OCI-LY3 (cell line): Measurements from ENCODE around the gene TWIST2.
A peak's percentile ranks its signal among the peaks of the same experiment; 100 is the strongest.

Experiments
- H2AFZ ChIP-seq: fragments of 200-600, 300-600 bp; shearing (Covaris generic); 2 replicates; pipeline ENCODE4 v1.6.0; 2014; ENCODE audit warnings: antibody characterized with exemption, low read depth, low read length
- H3K27ac ChIP-seq: fragments of 200-600, 300-600 bp; sonication (generic); 2 replicates; pipeline ENCODE4 v1.5.1; 2014; ENCODE audit warnings: mild to moderate bottlenecking, low read length, moderate library complexity, mixed read lengths
- H3K27me3 ChIP-seq: fragments of 200-600, 300-600 bp; sonication (generic); 2 replicates; pipeline ENCODE4 v1.6.1; 2014; ENCODE audit warnings: low read depth, low read length, mixed read lengths
- H3K36me3 ChIP-seq: fragments of 200-600, 300-600 bp; sonication (generic); replicated peaks from 2 replicates; pipeline ENCODE3; 2014; ENCODE audit warnings: low read depth, low read length, mixed read lengths
- H3K4me1 ChIP-seq: fragments of 300-600, 200-600 bp; sonication (generic); 2 replicates; pipeline ENCODE4 v1.6.1; 2014; ENCODE audit warnings: low read length, mixed read lengths
- H3K4me2 ChIP-seq: fragments of 200-600, 300-600 bp; sonication (generic); 2 replicates; pipeline ENCODE4 v1.6.1; 2014; ENCODE audit warnings: low read length, mixed read lengths
- H3K4me3 ChIP-seq: fragments of 300-600, 200-600 bp; sonication (generic); 2 replicates; pipeline ENCODE4 v1.5.1; 2014; ENCODE audit warnings: antibody characterized with exemption, mild to moderate bottlenecking, low read length, moderate library complexity
- H3K79me2 ChIP-seq: fragments of 300-600, 200-600 bp; shearing (Covaris generic); 2 replicates; pipeline ENCODE4 v1.6.1; 2014; ENCODE audit warnings: mild to moderate bottlenecking, low read length, mixed read lengths
- H3K9ac ChIP-seq: fragments of 300-600, 200-600 bp; shearing (Covaris generic); 2 replicates; pipeline ENCODE4 v1.6.0; 2014; ENCODE audit warnings: mild to moderate bottlenecking, low read length, moderate library complexity
- H3K9me3 ChIP-seq: fragments of 200-600, 300-600 bp; shearing (Covaris generic); 2 replicates; pipeline ENCODE4 v1.6.1; 2014; ENCODE audit warnings: low read length, mixed read lengths; ENCODE audit not compliant: insufficient read depth
- H4K20me1 ChIP-seq: fragments of 200-600, 300-600 bp; sonication (generic); 2 replicates; pipeline ENCODE4 v1.6.1; 2016; ENCODE audit warnings: low read length, mixed read lengths; ENCODE audit not compliant: insufficient read depth
- EZH2phosphoT487 ChIP-seq: fragments of 200-600 bp; shearing (Covaris generic); IDR thresholded peaks from 2 replicates; pipeline ENCODE4 v1.6.1; 2018; ENCODE audit warnings: antibody characterized with exemption, mixed run types, low read depth
- TF ChIP-seq, protein P1 (sequence below): fragments of 200-600, 300-600 bp; sonication (generic); IDR thresholded peaks from 2 replicates; pipeline ENCODE4 v1.5.1; 2014; ENCODE audit warnings: antibody characterized with exemption, low read length, low read depth

The TWIST2 gene

DNA sequence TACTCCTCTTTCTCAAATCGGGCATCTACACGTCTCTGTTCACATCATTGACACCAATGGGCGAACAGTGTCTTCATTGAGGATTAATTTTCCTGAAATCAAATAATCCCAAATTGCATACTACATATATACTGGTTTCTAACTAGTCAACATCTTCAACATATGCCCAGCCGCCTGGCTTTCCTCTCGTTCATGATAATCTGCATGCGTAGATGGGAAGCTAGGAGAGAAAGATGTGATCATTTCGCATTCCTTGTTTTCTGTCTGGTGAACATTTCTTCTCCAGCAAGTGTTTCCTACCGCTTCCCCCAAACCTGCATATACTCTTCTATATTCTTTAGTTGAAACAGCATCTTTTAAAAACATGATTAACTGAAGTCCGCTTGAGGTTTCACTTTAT lies 7.4 kb downstream of the TWIST2 start:
- Histone ChIP-seq H2AFZ (no peak overlapping the region), H3K9ac (no peak overlapping the region), H3K4me1 (peaks cover 21% of the 10 kb centered on the region), H4K20me1 (no peaks in the 10 kb centered on the region), H3K36me3 (no peaks in the 10 kb centered on the region), H3K4me2 (no peak overlapping the region), H3K27ac (no peak overlapping the region), H3K27me3 (no peaks in the 10 kb centered on the region; the same call in 1 of the 2 replicates), H3K4me3 (no peak overlapping the region), H3K9me3 (no peaks in the 10 kb centered on the region), H3K79me2 (no peaks in the 10 kb centered on the region)
- TF ChIP-seq, protein P1, sequence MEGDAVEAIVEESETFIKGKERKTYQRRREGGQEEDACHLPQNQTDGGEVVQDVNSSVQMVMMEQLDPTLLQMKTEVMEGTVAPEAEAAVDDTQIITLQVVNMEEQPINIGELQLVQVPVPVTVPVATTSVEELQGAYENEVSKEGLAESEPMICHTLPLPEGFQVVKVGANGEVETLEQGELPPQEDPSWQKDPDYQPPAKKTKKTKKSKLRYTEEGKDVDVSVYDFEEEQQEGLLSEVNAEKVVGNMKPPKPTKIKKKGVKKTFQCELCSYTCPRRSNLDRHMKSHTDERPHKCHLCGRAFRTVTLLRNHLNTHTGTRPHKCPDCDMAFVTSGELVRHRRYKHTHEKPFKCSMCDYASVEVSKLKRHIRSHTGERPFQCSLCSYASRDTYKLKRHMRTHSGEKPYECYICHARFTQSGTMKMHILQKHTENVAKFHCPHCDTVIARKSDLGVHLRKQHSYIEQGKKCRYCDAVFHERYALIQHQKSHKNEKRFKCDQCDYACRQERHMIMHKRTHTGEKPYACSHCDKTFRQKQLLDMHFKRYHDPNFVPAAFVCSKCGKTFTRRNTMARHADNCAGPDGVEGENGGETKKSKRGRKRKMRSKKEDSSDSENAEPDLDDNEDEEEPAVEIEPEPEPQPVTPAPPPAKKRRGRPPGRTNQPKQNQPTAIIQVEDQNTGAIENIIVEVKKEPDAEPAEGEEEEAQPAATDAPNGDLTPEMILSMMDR, result no peak
- no peak for TF ChIP-seq EZH2phosphoT487

DNA sequence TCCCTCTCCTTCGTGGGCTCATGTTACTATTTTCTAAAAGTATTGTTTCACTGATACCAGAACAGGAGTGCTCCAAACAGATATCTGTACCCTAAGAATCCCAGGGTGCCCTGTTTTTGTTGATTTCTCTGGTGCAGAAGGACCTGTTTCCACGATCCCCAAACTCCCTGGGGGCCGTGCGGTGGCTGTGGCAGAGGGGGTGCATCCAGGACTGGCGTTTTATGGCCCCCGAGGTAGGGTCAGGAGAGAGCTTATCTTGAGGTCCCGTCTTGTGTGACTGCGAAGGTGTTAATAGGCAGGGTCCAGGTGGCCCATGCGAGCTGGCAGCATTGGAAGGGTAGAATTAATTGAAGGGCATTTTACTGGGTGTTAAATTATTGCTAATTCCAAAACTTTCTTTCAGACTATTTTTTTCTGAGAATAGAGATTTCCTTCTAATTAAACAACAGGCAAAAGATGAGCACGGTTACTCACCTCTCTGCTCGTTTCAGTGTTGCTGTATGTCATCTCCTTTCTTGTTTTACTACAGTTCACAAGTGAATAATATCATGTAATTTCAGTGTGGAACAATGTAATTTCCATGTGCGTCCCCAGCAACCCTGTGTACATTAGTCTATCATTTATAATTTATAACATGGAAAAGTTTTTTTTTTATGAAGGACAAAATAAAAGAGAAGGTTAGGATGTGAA lies 8.2 kb downstream of the TWIST2 start:
- H3K27me3 ChIP-seq, result no peaks in the 10 kb centered on the region; the same call in 1 of the 2 replicates
- H2AFZ ChIP-seq, result no peak overlapping the region
- no peak overlapping the region for H3K27ac ChIP-seq
- no peaks in the 10 kb centered on the region for H4K20me1 ChIP-seq
- peaks cover 21% of the 10 kb centered on the region for H3K4me1 ChIP-seq
- no peaks in the 10 kb centered on the region for H3K79me2 ChIP-seq
- no peak overlapping the region for H3K4me3 ChIP-seq
- no peak for TF ChIP-seq EZH2phosphoT487
- TF ChIP-seq, protein P1, result no peak
- H3K9me3 ChIP-seq, result no peaks in the 10 kb centered on the region
- H3K9ac ChIP-seq, result no peak overlapping the region
- H3K4me2 ChIP-seq, result no peak overlapping the region
- H3K36me3 ChIP-seq, result no peaks in the 10 kb centered on the region

DNA sequence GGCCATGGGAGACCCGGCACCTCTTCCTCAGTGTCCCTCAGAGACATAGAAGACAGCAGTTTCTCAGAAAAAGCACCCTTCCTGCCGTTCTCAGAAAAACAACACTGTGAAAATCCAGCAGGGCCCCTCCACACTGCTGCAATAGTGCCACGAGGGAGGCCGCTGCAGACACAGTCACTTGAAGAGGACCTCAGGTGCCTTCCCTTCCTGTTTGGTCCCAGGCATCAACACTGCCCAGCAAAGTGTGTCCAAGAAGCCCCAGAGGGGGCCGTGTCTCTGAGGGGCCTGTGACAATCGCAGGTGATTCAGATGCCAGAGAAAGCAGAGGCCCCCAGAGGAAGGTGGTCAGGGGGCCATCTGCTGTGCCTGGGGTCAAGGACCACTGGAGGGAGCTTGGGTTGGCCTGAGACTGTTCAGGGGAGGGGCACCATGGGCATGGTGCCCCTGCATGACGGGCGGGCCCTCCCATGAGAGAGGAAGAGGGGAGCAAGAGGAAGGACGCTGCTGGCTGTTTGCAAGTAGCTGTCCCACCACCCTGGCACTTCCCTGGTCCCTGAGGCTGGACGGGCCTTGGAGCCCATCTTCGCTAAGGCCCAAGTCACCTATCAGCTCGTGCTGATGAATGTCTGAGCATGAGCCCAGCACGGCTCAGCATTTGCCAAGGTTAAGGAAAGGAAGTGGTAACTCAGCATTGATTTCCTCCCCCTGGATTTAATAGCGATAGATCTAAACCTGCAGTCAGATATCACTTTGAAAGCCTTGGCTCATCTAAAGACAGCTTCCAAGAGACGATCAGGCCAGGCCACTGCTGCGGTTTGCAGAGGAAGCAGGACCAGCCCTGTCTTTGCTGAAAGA lies 9.1 kb downstream of the TWIST2 start:
- no peak overlapping the region for H3K4me2 ChIP-seq
- H3K4me3 ChIP-seq, result no peak overlapping the region
- H3K27ac ChIP-seq, result no peak overlapping the region
- no peaks in the 10 kb centered on the region for H4K20me1 ChIP-seq
- no peaks in the 10 kb centered on the region for H3K9me3 ChIP-seq
- TF ChIP-seq, protein P1, result no peak
- no peak for TF ChIP-seq EZH2phosphoT487
- no peaks in the 10 kb centered on the region for H3K79me2 ChIP-seq
- H3K36me3 ChIP-seq, result no peaks in the 10 kb centered on the region
- no peaks in the 10 kb centered on the region; the same call in 1 of the 2 replicates for H3K27me3 ChIP-seq
- no peak overlapping the region for H3K9ac ChIP-seq
- H3K4me1 ChIP-seq, result peaks cover 21% of the 10 kb centered on the region
- H2AFZ ChIP-seq, result no peak overlapping the region

DNA sequence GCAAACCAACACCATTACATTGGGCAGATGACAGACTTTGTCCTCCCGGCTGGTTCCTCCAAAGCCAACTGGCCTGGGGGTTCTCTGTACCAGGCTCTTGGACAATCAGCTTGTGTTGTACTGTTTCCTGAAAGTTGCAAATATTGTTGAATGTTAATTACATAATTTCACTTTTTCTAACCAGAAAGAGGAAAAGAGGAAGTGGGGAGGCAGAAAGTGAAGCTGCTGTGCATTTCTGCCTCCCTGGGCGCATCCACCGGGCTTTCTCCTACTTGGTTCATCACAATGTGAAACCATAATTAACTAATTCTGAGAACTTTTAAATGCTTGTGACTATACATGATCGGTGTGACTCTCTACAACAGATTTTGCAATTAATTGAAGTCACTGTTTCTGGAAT lies 10.1 kb downstream of the TWIST2 start:
- Histone ChIP-seq H4K20me1 (no peaks in the 10 kb centered on the region), H3K27me3 (no peaks in the 10 kb centered on the region; the same call in 1 of the 2 replicates), H3K9me3 (no peaks in the 10 kb centered on the region), H3K27ac (no peak overlapping the region), H2AFZ (no peak overlapping the region), H3K9ac (no peak overlapping the region), H3K36me3 (no peaks in the 10 kb centered on the region), H3K4me1 (peaks cover 21% of the 10 kb centered on the region), H3K79me2 (no peaks in the 10 kb centered on the region), H3K4me3 (no peak overlapping the region), H3K4me2 (0 out of 2 replicates have a peak overlapping the region, but pooled peaks have one; percentile 22)
- no peak for TF ChIP-seq EZH2phosphoT487
- TF ChIP-seq, protein P1, result no peak
